CD4-positive, alpha-beta T cell (primary cell): Measurements from ENCODE around the gene ADGRD2. TPM values are rescaled to one million over a fixed set of nuclear protein-coding genes. Genes with fewer than 3 reads are reported as not detected.

ENCODE experiments used
- ATAC-seq: fragments of 200-7000 bp; cut with Tn5 transposase; one replicate; pipeline ENCODE4 v1.10.0; 2022; ENCODE audit warnings: mild to moderate bottlenecking; ENCODE audit not compliant: poor library complexity
- CTCF ChIA-PET: fragments of 350-600 bp; sonication (Branson Sonifier 250); formaldehyde crosslinking; loops from one replicate; lab custom pipeline; 2021; ENCODE audit warnings: antibody characterized with exemption, inconsistent platforms; lab: Charles Lee
- POLR2A ChIA-PET: fragments of 350-600 bp; sonication (Branson Sonifier 250); formaldehyde crosslinking; loops from one replicate; lab custom pipeline; 2021; ENCODE audit warnings: antibody characterized with exemption, inconsistent platforms; lab: Charles Lee
- DNase-seq, 14 experiments: peaks; one replicate each; pipeline ENCODE4 v3.0.0-alpha.2; 2013 to 2020; ENCODE audit warnings: mixed read lengths in 2 of 14
- H3K27ac ChIP-seq, 2 donors: one replicate each; pipeline versions ENCODE4 v1.5.1 to v1.7.0; 2013; ENCODE audit warnings: low read length in 2 of 2, low read depth in 1 of 2, mild to moderate bottlenecking in 1 of 2
- H3K27me3 ChIP-seq, 2 experiments: 1 replicate in 1 of 2; 2 replicates in 1 of 2; pipeline versions ENCODE4 v1.6.1 to v1.7.0; 2013; ENCODE audit warnings: low read length in 2 of 2, control low read depth in 1 of 2, mild to moderate bottlenecking in 1 of 2, moderate library complexity in 1 of 2; ENCODE audit not compliant: insufficient read depth in 2 of 2, control insufficient read depth in 1 of 2
- H3K36me3 ChIP-seq: one replicate; pipeline ENCODE4 v1.6.1; 2013; ENCODE audit warnings: low read length, control low read depth; ENCODE audit not compliant: insufficient read depth
- H3K4me1 ChIP-seq: one replicate; pipeline ENCODE4 v1.6.1; 2013; ENCODE audit warnings: low read length, control low read depth; ENCODE audit not compliant: insufficient read depth
- H3K4me3 ChIP-seq: one replicate; pipeline ENCODE4 v1.5.1; 2013; ENCODE audit warnings: mild to moderate bottlenecking, low read length, moderate library complexity
- H3K9me3 ChIP-seq, 2 experiments: 1 replicate in 1 of 2; 2 replicates in 1 of 2; pipeline versions ENCODE4 v1.6.1 to v1.7.0; 2013; ENCODE audit warnings: low read length in 2 of 2, mild to moderate bottlenecking in 2 of 2, control low read depth in 1 of 2, moderate library complexity in 1 of 2; ENCODE audit not compliant: control insufficient read depth in 1 of 2, insufficient read depth in 1 of 2
- H3K27ac Mint-ChIP-seq: one replicate; pipeline ENCODE4 v1.8.0; 2020; ENCODE audit warnings: mixed read lengths
- H3K27me3 Mint-ChIP-seq: one replicate; pipeline ENCODE4 v1.8.0; 2021; ENCODE audit warnings: mixed read lengths
- H3K36me3 Mint-ChIP-seq: one replicate; pipeline ENCODE4 v1.8.0; 2021; ENCODE audit warnings: low read depth, mixed read lengths
- H3K4me1 Mint-ChIP-seq: one replicate; pipeline ENCODE4 v1.8.0; 2021; ENCODE audit warnings: low read depth, mixed read lengths
- H3K4me3 Mint-ChIP-seq: one replicate; pipeline ENCODE4 v1.8.0; 2020; ENCODE audit warnings: mild to moderate bottlenecking, mixed read lengths
- H3K9me3 Mint-ChIP-seq: one replicate; pipeline ENCODE4 v1.8.0; 2020; ENCODE audit warnings: mixed read lengths
- CTCF ChIP-seq: fragments of 200-600 bp; IDR thresholded peaks from one replicate; pipeline ENCODE4 v1.8.0; 2022; ENCODE audit warnings: antibody characterized with exemption, mild to moderate bottlenecking
- intact Hi-C, 2 experiments: fragments of 100-400 bp; cut with DNase I in 1 of 2; cut with micrococcal nuclease in 1 of 2; formaldehyde crosslinking; loops; one replicate each; pipeline versions ENCODE4 v1.15.1 to v1.9.0; 2023 to 2025; cut with DNase I, micrococcal nuclease
- total RNA-seq, 174 experiments: library from RNA in 2 of 174; stranded (reverse) in 2 of 174; gene quantifications; one replicate each; pipeline ENCODE4 v1.2.3 and lab custom pipeline; 2021 to 2026

ADGRD2 gene
- total RNA-seq, 2 experiments from 2014 or later, result not detected

- no peak for DNase-seq
- Mint-ChIP-seq H3K27me3 (peaks cover 33% of the 10 kb centered on the region), H3K4me1 (no peaks in the 10 kb centered on the region), H3K4me3 (no peak overlapping the region), H3K27ac (no peak overlapping the region), H3K9me3 (no peaks in the 10 kb centered on the region), H3K36me3 (no peaks in the 10 kb centered on the region)
- no peak for ATAC-seq
- no peak overlapping the region for H3K4me3 ChIP-seq
- peaks cover 13 to 29% of the 10 kb centered on the region in 2 experiments for H3K27me3 ChIP-seq
- intact Hi-C loops, result no loop called here
- H3K4me1 ChIP-seq, result no peaks in the 10 kb centered on the region
- H3K36me3 ChIP-seq, result no peaks in the 10 kb centered on the region
- TF ChIP-seq CTCF, result no peak
- no peak overlapping the region for H3K27ac ChIP-seq
- peaks cover 0 to 7% of the 10 kb centered on the region in 2 experiments for H3K9me3 ChIP-seq
- POLR2A ChIA-PET, result no interaction called here
- CTCF ChIA-PET, result no interaction called here
These were observed 27.5 kb downstream of the ADGRD2 start for GRCh38 chr9:124477648-124478285.

GRCh38 chr9:124478354-124478753 lies 28.1 kb downstream of the ADGRD2 start:
- POLR2A ChIA-PET, result no interaction called here
- H3K4me1 ChIP-seq, result no peaks in the 10 kb centered on the region
- Mint-ChIP-seq H3K36me3 (no peaks in the 10 kb centered on the region), H3K4me1 (no peaks in the 10 kb centered on the region), H3K27me3 (peaks cover 27% of the 10 kb centered on the region), H3K4me3 (no peak overlapping the region), H3K27ac (no peak overlapping the region), H3K9me3 (no peaks in the 10 kb centered on the region)
- H3K9me3 ChIP-seq, result peaks cover 0 to 11% of the 10 kb centered on the region in 2 experiments
- peaks cover 13 to 29% of the 10 kb centered on the region in 2 experiments for H3K27me3 ChIP-seq
- CTCF ChIA-PET, result no interaction called here
- DNase-seq, result no peak
- H3K4me3 ChIP-seq, result no peak overlapping the region
- intact Hi-C loops, result no loop called here
- no peak for TF ChIP-seq CTCF
- no peak for ATAC-seq
- no peaks in the 10 kb centered on the region for H3K36me3 ChIP-seq
- H3K27ac ChIP-seq, result no peak overlapping the region

- TF ChIP-seq CTCF, result no peak
- no peaks in the 10 kb centered on the region for H3K4me1 Mint-ChIP-seq
- H3K4me3 Mint-ChIP-seq, result no peak overlapping the region
- H3K27ac Mint-ChIP-seq, result no peak overlapping the region
- Histone ChIP-seq H3K4me3 (no peak overlapping the region), H3K36me3 (no peaks in the 10 kb centered on the region), H3K9me3 (peaks cover 0 to 11% of the 10 kb centered on the region in 2 experiments), H3K27me3 (peaks cover 13 to 29% of the 10 kb centered on the region in 2 experiments), H3K27ac (no peak overlapping the region), H3K4me1 (no peaks in the 10 kb centered on the region)
- ATAC-seq (no peak), DNase-seq (no peak)
- H3K9me3 Mint-ChIP-seq, result no peaks in the 10 kb centered on the region
- ChIA-PET POLR2A (no interaction called here), CTCF (no interaction called here)
- H3K36me3 Mint-ChIP-seq, result no peaks in the 10 kb centered on the region
- intact Hi-C loops, result no loop called here
- peaks cover 23% of the 10 kb centered on the region for H3K27me3 Mint-ChIP-seq
These were observed 29.1 kb downstream of the ADGRD2 start for GRCh38 chr9:124479371-124479770.
